Measurements from ENCODE around the gene SOX5.
"Not testable (repeated sequence)": the region's sequence is repeated elsewhere in the genome, so short reads cannot be mapped to it uniquely, and the experiment has no call there.

GRCh38 chr12:23491029-23491428 is 458.4 kb downstream of the SOX5 start:
- TF ChIP-seq CTCF (conservative IDR thresholded peaks at IDR 0.05 in 1 of 2, IDR thresholded peaks at IDR 0.05 in 1 of 2; ENCODE audit: low read depth in 1 of 2, low read length in 2 of 2); EZH2 (IDR thresholded peaks at IDR 0.05; ENCODE audit: low read length, missing control alignments): not testable (repeated sequence)
